ENCODE data around the gene FRS3. TPM values are rescaled to one million over a fixed set of nuclear protein-coding genes. Genes with fewer than 3 reads are reported as not detected.

Gene FRS3
- total RNA-seq, 1 donor from 2014 or later = 3.1 TPM

- H3K4me1 Mint-ChIP-seq (ENCODE audit: low read depth, unreplicated experiment) = peaks cover 10% of the 10 kb centered on the region
- H3K9me3 Mint-ChIP-seq (ENCODE audit: unreplicated experiment) = no peaks in the 10 kb centered on the region
- Histone ChIP-seq H3K9me3 (ENCODE audit: insufficient read depth, low read depth, low read length) (no peaks in the 10 kb centered on the region), H2AFZ (ENCODE audit: low read depth, low read length) (no peak overlapping the region), H3K9ac (ENCODE audit: low read length) (no peak overlapping the region), H3K4me1 (ENCODE audit: insufficient read depth, low read length) (peaks cover 22% of the 10 kb centered on the region), H3K79me2 (ENCODE audit: insufficient read depth, low read length) (peaks cover 6% of the 10 kb centered on the region), H3K4me3 (ENCODE audit: insufficient read depth, low read depth, low read length) (no peak overlapping the region), H3K27ac (ENCODE audit: low read depth, low read length) (no peak overlapping the region), H3K27me3 (ENCODE audit: insufficient read depth, low read length) (no peaks in the 10 kb centered on the region), H3K36me3 (ENCODE audit: insufficient read depth, low read length) (no peaks in the 10 kb centered on the region), H4K20me1 (ENCODE audit: insufficient read depth, low read length) (peaks cover 14% of the 10 kb centered on the region), H3K4me2 (ENCODE audit: low read length) (no peak overlapping the region)
- H3K27ac Mint-ChIP-seq (ENCODE audit: unreplicated experiment) = no peak overlapping the region
- no peak for DNase-seq (ENCODE audit: low read depth)
- no peak for FAIRE-seq
- TF ChIP-seq EZH2 (IDR thresholded peaks at IDR 0.05; ENCODE audit: insufficient read depth, low read length) (no peak), CTCF (IDR thresholded peaks at IDR 0.05; ENCODE audit: insufficient read depth, low read depth, low read length) (no peak)
- H3K4me3 Mint-ChIP-seq (ENCODE audit: unreplicated experiment) = no peak overlapping the region
- H3K27me3 Mint-ChIP-seq (ENCODE audit: low read depth, unreplicated experiment) = peaks cover 32% of the 10 kb centered on the region
- no peaks in the 10 kb centered on the region for H3K36me3 Mint-ChIP-seq (ENCODE audit: low read depth, unreplicated experiment)
Observed at GRCh38 chr6:41728954-41729353, 50.7 kb downstream of the FRS3 start.

- Histone ChIP-seq H4K20me1 (ENCODE audit: insufficient read depth, low read length) (peaks cover 11% of the 10 kb centered on the region), H3K9ac (ENCODE audit: low read length) (no peak overlapping the region), H3K36me3 (ENCODE audit: insufficient read depth, low read length) (no peaks in the 10 kb centered on the region), H3K4me1 (ENCODE audit: insufficient read depth, low read length) (peaks cover 22% of the 10 kb centered on the region), H3K79me2 (ENCODE audit: insufficient read depth, low read length) (peaks cover 6% of the 10 kb centered on the region), H2AFZ (ENCODE audit: low read depth, low read length) (no peak overlapping the region), H3K27me3 (ENCODE audit: insufficient read depth, low read length) (no peaks in the 10 kb centered on the region), H3K4me3 (ENCODE audit: insufficient read depth, low read depth, low read length) (no peak overlapping the region), H3K4me2 (ENCODE audit: low read length) (no peak overlapping the region), H3K27ac (ENCODE audit: low read depth, low read length) (no peak overlapping the region), H3K9me3 (ENCODE audit: insufficient read depth, low read depth, low read length) (no peaks in the 10 kb centered on the region)
- no peaks in the 10 kb centered on the region for H3K9me3 Mint-ChIP-seq (ENCODE audit: unreplicated experiment)
- H3K27ac Mint-ChIP-seq (ENCODE audit: unreplicated experiment) = no peak overlapping the region
- no peak overlapping the region for H3K4me3 Mint-ChIP-seq (ENCODE audit: unreplicated experiment)
- H3K4me1 Mint-ChIP-seq (ENCODE audit: low read depth, unreplicated experiment) = peaks cover 15% of the 10 kb centered on the region
- FAIRE-seq (no peak), DNase-seq (ENCODE audit: low read depth) (no peak)
- TF ChIP-seq EZH2 (IDR thresholded peaks at IDR 0.05; ENCODE audit: insufficient read depth, low read length) = no peak
- no peak for TF ChIP-seq CTCF (IDR thresholded peaks at IDR 0.05; ENCODE audit: insufficient read depth, low read depth, low read length)
- peaks cover 32% of the 10 kb centered on the region for H3K27me3 Mint-ChIP-seq (ENCODE audit: low read depth, unreplicated experiment)
- no peaks in the 10 kb centered on the region for H3K36me3 Mint-ChIP-seq (ENCODE audit: low read depth, unreplicated experiment)
Observed at GRCh38 chr6:41728073-41728936, 51.4 kb downstream of the FRS3 start.

- H3K4me3 Mint-ChIP-seq (ENCODE audit: unreplicated experiment) = no peak overlapping the region
- H3K9ac ChIP-seq (ENCODE audit: low read length) = no peak overlapping the region
Observed at GRCh38 chr6:41727705-41728072, 52.0 kb downstream of the FRS3 start.

More at GRCh38 chr6:41727705-41728072, 52.0 kb downstream of the FRS3 start:
- no peak overlapping the region for H3K4me2 ChIP-seq (ENCODE audit: low read length)
- H3K9me3 ChIP-seq (ENCODE audit: insufficient read depth, low read depth, low read length) = no peaks in the 10 kb centered on the region
- H3K27me3 Mint-ChIP-seq (ENCODE audit: low read depth, unreplicated experiment) = peaks cover 32% of the 10 kb centered on the region
- DNase-seq (ENCODE audit: low read depth) (no peak), FAIRE-seq (no peak)
- H3K4me1 Mint-ChIP-seq (ENCODE audit: low read depth, unreplicated experiment) = peaks cover 20% of the 10 kb centered on the region
- TF ChIP-seq EZH2 (IDR thresholded peaks at IDR 0.05; ENCODE audit: insufficient read depth, low read length) = no peak
- TF ChIP-seq CTCF (IDR thresholded peaks at IDR 0.05; ENCODE audit: insufficient read depth, low read depth, low read length) = no peak
- no peaks in the 10 kb centered on the region for H3K36me3 ChIP-seq (ENCODE audit: insufficient read depth, low read length)
- H3K27me3 ChIP-seq (ENCODE audit: insufficient read depth, low read length) = no peaks in the 10 kb centered on the region
- H3K27ac Mint-ChIP-seq (ENCODE audit: unreplicated experiment) = no peak overlapping the region
- no peak overlapping the region for H2AFZ ChIP-seq (ENCODE audit: low read depth, low read length)
- H3K4me3 ChIP-seq (ENCODE audit: insufficient read depth, low read depth, low read length) = no peak overlapping the region
- H3K4me1 ChIP-seq (ENCODE audit: insufficient read depth, low read length) = peaks cover 22% of the 10 kb centered on the region
- no peak overlapping the region for H3K27ac ChIP-seq (ENCODE audit: low read depth, low read length)
- H3K79me2 ChIP-seq (ENCODE audit: insufficient read depth, low read length) = peaks cover 6% of the 10 kb centered on the region
- H3K36me3 Mint-ChIP-seq (ENCODE audit: low read depth, unreplicated experiment) = no peaks in the 10 kb centered on the region
- H4K20me1 ChIP-seq (ENCODE audit: insufficient read depth, low read length) = peaks cover 10% of the 10 kb centered on the region
- no peaks in the 10 kb centered on the region for H3K9me3 Mint-ChIP-seq (ENCODE audit: unreplicated experiment)
